Stimulated activated CD4-positive, alpha-beta T cell treated with anti-CD3 and anti-CD28 coated beads, Interleukin-15, amount 100 ng/mL, for 24 hours (primary cell): ENCODE results near the gene PRR7.
"Not testable (repeated sequence)": the region's sequence is repeated elsewhere in the genome, so short reads cannot be mapped to it uniquely, and the experiment has no call there.

ENCODE experiments used
- DNase-seq: peaks from one replicate; pipeline ENCODE4 v3.0.0-alpha.2; 2020

PRR7 gene

GRCh38 chr5:177446200-177447065, at the start of gene PRR7:
PRR7 (plus strand) TSS chr5:177446814; CDS start chr5:177455068, 8,254 bp downstream.
- DNase-seq = peak; percentile 80

GRCh38 chr5:177397875-177398390, 48.7 kb upstream of the PRR7 start:
- no peak for DNase-seq

GRCh38 chr5:177399997-177400868, 46.4 kb upstream of the PRR7 start, which contains the start of gene PFN3:
PFN3 (minus strand) TSS chr5:177400661; CDS start chr5:177400576, 85 bp downstream.
- DNase-seq = peak; percentile 19

GRCh38 chr5:177402271-177403043, 44.2 kb upstream of the PRR7 start:
- peak; percentile 85 for DNase-seq

- DNase-seq = peak; percentile 63
These were observed 43.4 kb upstream of the PRR7 start for GRCh38 chr5:177403102-177403791.

GRCh38 chr5:177403792-177404640, 42.6 kb upstream of the PRR7 start:
- DNase-seq = peak; percentile 91

- no peak for DNase-seq
These were observed 41.9 kb upstream of the PRR7 start for GRCh38 chr5:177404641-177405179.

- DNase-seq = no peak
These were observed 41.3 kb upstream of the PRR7 start for GRCh38 chr5:177405312-177405711.

GRCh38 chr5:177405805-177406204, 40.8 kb upstream of the PRR7 start:
- no peak for DNase-seq

- DNase-seq = no peak
These were observed 37.4 kb upstream of the PRR7 start, which contains the start of gene F12 for GRCh38 chr5:177409043-177409801. F12 (minus strand) TSS chr5:177409564; CDS start chr5:177409527, 37 bp downstream.

- no peak for DNase-seq
These were observed 36.0 kb upstream of the PRR7 start for GRCh38 chr5:177410575-177410974.

- DNase-seq = peak; percentile 54
These were observed 33.9 kb upstream of the PRR7 start for GRCh38 chr5:177412603-177413233.

- no peak for DNase-seq
These were observed 32.1 kb upstream of the PRR7 start for GRCh38 chr5:177414481-177414880.

GRCh38 chr5:177417081-177417480, 29.5 kb upstream of the PRR7 start:
- not testable (repeated sequence) for DNase-seq

- no peak for DNase-seq
These were observed 27.6 kb upstream of the PRR7 start for GRCh38 chr5:177419046-177419445.

GRCh38 chr5:177420472-177420871, 26.1 kb upstream of the PRR7 start:
- not testable (repeated sequence) for DNase-seq

- DNase-seq = no peak
These were observed 25.4 kb upstream of the PRR7 start for GRCh38 chr5:177421062-177421798.

- no peak for DNase-seq
These were observed 22.9 kb upstream of the PRR7 start for GRCh38 chr5:177423671-177424070.
